Measurements from ENCODE around the gene CFAP45.
A peak's percentile ranks its signal among the peaks of the same experiment; 100 is the strongest.
"Not testable (repeated sequence)": the region's sequence is repeated elsewhere in the genome, so short reads cannot be mapped to it uniquely, and the experiment has no call there.

The CFAP45 gene

GRCh38 chr1:159900755-159901360, 893 bp upstream of the CFAP45 start:
- DNase-seq: no peak

- DNase-seq: not testable (repeated sequence)
Measured at GRCh38 chr1:159899634-159900033, 331 bp downstream of the CFAP45 start.

GRCh38 chr1:159898527-159898926, 1.4 kb downstream of the CFAP45 start:
- DNase-seq: no peak

- DNase-seq: no peak
Measured at GRCh38 chr1:159897962-159898361, 2.0 kb downstream of the CFAP45 start.

- no peak for DNase-seq
Measured at GRCh38 chr1:159896546-159896930, 3.4 kb downstream of the CFAP45 start.

- DNase-seq: no peak
Measured at GRCh38 chr1:159895836-159896545, 4.0 kb downstream of the CFAP45 start.

- DNase-seq: no peak
Measured at GRCh38 chr1:159895286-159895685, 4.7 kb downstream of the CFAP45 start.

GRCh38 chr1:159892944-159893343, 7.0 kb downstream of the CFAP45 start:
- DNase-seq: no peak

GRCh38 chr1:159891275-159892157, 8.4 kb downstream of the CFAP45 start:
- peak; percentile 85 for DNase-seq

- no peak for DNase-seq
Measured at GRCh38 chr1:159890390-159890789, 9.6 kb downstream of the CFAP45 start.

- DNase-seq: peak; percentile 29
Measured at GRCh38 chr1:159889821-159890252, 10.1 kb downstream of the CFAP45 start.

GRCh38 chr1:159889202-159889601, 10.8 kb downstream of the CFAP45 start:
- DNase-seq: no peak

GRCh38 chr1:159884296-159884695, 15.7 kb downstream of the CFAP45 start:
- DNase-seq: no peak

GRCh38 chr1:159883134-159883533, 16.8 kb downstream of the CFAP45 start:
- no peak for DNase-seq

GRCh38 chr1:159882527-159882862, 17.5 kb downstream of the CFAP45 start:
- no peak for DNase-seq

- DNase-seq: no peak
Measured at GRCh38 chr1:159881622-159882526, 18.1 kb downstream of the CFAP45 start.

- DNase-seq: no peak
Measured at GRCh38 chr1:159880430-159880829, 19.5 kb downstream of the CFAP45 start.

GRCh38 chr1:159879977-159880376, 20.0 kb downstream of the CFAP45 start:
- DNase-seq: peak; percentile 30

- no peak for DNase-seq
Measured at GRCh38 chr1:159879136-159879535, 20.8 kb downstream of the CFAP45 start.

- no peak for DNase-seq
Measured at GRCh38 chr1:159877695-159878444, 22.1 kb downstream of the CFAP45 start.

- DNase-seq: no peak
Measured at GRCh38 chr1:159873530-159874143, 26.3 kb downstream of the CFAP45 start.

- DNase-seq: no peak
Measured at GRCh38 chr1:159872891-159873290, 27.1 kb downstream of the CFAP45 start.
